ENCODE results near the gene NBDY.

The NBDY gene

DNA sequence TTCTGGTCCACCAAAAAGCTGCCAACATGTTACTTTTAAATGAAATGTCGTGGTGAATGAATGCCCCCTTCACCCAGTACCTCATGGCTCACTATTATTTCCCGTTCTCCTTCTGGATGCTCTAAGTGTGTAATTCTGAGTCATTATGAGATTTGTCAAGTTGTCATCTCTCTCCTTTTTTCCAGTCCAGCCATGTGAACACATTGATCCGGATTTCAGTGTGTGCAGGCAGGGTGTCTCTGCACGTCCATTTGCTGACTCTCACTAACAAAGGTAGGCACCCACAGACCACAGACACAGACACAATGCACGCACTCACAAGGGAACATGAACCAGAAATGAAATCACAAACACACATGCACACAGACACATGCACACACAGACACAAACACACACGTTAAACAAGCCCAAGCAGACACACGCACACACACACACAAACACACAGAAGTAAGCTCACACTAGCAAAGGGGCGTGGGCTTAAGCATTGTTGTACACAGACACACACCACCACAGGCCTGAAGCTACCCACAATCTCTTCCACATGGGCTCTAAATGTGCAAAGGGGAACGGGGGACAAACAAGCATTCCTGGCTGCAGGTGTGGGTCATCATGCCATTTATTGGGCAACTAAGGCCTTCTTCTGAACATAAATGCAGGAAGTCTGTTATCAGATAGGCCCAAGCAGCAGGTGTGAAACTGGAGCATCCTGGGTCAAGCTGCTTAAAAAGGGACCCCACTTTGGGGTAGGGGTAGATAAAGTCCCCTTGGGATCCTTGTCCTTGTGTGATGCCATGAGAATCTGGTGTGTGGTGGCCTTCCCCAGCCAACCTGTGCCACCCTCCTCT lies 58.1 kb downstream of the NBDY start:
- DNase-seq, result no peak

- no peak for DNase-seq
Measured at GRCh38 chrX:56787734-56788152, 58.7 kb downstream of the NBDY start.

- no peak for DNase-seq
Measured at GRCh38 chrX:56788229-56788628, 59.2 kb downstream of the NBDY start.

DNA sequence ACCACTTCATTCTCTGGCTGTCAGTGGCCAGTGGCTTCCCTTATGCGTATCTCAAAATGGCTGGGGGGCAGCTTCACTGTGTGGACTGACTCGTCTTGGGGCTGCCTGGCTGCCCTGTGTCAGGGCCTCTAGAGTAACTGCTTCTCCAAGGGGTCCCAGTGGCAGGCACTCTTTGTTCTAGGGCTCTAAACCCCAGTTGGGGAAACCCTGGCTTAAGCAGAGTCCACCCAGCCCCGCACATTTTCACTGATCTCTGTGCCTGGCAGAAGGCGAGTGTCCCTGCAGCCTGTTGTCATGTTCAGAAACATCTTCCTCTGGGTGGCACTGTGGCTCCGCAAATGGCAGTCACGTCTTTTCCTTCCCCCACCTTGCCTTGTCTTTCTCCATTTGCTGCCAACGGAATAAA lies 59.7 kb downstream of the NBDY start:
- no peak for DNase-seq

GRCh38 chrX:56789518-56790070 lies 60.6 kb downstream of the NBDY start:
- no peak for DNase-seq

DNA sequence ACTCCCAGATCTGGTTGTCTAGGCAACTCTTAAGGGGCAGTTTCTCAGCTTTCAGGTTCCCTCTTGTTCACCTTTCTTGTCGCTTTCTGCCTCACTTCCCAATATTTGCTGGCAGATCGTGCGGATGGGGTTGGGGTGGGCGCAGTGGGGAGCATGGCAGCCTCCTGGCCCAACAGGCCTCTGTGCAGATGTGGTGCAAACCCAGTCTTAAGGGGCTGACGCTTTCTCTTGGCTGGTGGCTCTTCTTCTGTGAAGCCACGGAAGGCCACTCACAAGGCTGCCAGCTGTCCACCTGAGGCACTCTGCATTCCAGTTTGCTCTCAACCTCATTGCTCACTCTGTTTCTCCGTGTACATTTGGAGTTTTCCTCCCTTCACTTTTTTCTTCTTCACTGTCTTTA lies 61.7 kb downstream of the NBDY start:
- no peak for DNase-seq

- no peak for DNase-seq
Measured at GRCh38 chrX:56791456-56791855, 62.4 kb downstream of the NBDY start.

DNA sequence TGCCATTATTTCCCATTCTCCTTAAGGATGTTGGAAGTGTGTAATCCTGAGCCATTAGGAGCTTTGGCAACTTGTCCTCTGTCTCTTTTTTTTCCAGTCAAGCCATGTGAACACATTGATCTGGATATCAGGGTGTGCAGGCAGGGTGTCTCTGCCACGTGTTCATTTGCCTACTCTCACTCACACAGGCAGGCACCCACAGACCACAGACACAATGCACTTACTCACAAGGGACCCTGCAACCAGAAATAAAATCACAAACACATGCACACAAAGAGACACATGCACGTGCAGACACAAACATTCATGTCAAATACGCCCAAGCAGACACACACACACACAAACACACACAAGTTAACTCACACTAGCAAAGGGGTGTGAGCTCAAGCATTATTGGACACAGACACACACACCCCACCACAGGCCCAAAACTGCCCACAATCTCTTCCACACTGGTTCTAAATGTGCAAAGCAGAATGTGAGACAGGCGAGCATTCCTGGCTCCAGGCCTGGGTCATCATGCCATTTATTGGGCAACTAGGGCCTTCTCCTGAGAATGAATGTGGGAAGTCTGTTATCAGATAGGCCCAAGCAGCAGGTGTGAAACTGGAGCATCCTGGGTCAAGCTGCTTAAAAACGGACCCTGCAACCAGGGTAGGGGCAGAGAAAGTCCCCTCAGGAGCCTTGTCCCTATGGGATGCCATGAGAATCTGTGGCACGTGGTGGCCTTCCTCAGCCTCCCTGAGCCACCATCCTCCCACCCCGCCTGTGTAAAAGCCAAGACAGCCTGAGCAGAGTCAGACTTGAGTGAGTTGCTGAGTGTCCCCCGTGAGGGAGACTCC lies 63.4 kb downstream of the NBDY start:
- DNase-seq, result no peak

DNA sequence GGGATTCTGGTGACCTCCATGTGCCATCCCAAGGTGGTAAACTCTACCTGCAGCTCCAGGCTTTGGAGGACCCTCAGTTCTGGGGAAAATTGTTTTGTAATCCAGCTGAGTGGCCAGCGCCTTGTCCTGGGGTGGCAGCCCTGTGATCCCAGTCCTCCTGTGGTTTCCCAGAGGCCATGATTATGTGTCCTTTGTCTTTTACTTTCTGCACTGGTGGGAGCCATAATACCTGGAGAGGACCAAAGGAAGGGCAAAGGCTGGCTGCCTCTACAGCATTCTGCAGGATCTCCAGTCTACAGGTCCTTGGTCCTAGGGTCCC lies 64.0 kb downstream of the NBDY start:
- DNase-seq, result no peak

DNA sequence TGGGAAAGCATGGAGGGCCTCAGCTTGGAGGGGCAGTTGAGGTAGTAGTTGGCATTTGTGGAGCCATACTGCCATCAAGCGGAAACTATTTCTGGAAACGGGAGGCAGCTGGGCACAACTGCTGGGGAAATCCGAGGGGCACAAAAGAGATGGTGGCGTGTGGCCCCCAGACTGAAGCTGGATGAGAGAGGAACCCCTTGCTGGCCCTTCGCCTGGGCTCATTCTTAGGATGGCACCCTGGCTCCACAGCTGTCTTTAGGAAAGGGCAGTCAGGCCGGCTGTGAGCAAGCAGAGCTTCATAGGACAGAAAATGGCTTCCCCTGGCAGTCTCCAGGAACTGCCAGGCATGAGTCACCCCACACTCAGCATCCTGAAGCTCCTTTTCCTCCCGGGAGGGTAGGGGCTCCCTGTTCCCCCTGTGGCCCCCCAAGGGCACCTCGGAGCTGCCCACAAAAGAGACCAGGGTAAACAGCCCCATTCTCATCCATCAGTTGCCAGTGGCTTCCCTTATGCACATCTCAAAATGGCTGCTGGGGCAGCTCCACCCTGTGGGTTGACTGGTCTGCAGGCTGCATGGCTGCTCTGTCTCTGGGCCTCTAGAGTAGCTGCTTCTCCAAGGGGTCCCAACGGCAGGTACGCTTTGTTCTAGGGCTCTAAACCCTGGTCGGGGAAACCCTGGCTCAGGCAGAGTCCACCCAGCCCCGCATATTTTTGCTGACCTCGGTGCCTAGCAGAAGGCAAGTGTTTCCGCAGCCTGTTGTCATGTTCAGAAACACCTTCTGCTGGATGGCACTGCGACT lies 64.7 kb downstream of the NBDY start:
- DNase-seq, result no peak

- DNase-seq, result no peak
Measured at GRCh38 chrX:56794404-56795230, 65.6 kb downstream of the NBDY start.

DNA sequence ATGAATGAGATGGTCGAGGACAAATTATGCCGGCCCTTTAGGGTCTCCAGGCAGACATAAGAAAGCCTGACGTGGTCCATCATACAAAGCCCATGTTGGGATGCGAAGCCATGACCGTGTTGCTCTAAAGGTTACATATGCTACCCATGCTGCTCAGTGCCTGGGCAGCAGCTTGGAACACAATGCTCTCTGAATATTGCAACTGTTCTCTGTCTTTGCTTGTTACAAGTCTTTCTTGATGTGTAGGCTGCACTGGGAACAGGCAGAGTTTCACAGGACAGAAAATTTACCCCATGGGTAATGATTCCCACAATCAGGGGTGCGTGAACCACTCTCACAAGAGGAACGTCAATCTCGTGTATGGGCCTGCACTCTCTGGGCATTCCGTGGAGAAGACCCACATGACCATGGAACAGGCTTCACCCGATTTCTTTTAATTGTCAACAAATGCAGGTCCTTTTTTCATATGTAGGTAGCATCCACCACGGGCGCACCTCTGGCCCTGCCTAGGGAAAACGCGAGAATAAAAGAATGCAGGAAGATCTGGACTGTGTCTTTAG lies 66.3 kb downstream of the NBDY start:
- no peak for DNase-seq

- DNase-seq, result no peak
Measured at GRCh38 chrX:56796641-56797395, 67.8 kb downstream of the NBDY start.

- DNase-seq, result no peak
Measured at GRCh38 chrX:56797574-56798338, 68.7 kb downstream of the NBDY start.

DNA sequence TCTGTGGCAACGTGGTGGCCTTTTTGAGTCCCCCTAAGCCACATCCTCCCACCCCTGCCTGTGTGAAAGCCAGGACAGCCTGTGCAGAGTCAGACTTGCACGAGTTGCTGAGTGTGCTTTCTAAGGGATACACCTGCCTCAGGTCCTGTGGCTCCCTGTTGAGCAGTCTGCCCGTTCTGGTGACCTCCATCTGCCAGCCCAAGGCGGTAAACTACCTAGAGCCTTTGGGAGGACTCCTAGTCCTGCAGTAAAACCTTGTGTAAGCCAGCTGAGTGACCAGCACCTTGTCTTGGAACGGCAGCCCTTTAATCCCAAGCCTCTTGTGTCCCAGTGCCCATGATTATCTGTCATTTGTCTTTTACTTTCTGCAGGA lies 69.3 kb downstream of the NBDY start:
- DNase-seq, result no peak

- no peak for DNase-seq
Measured at GRCh38 chrX:56798866-56799758, 70.1 kb downstream of the NBDY start.

- DNase-seq, result no peak
Measured at GRCh38 chrX:56800307-56800706, 71.3 kb downstream of the NBDY start.

DNA sequence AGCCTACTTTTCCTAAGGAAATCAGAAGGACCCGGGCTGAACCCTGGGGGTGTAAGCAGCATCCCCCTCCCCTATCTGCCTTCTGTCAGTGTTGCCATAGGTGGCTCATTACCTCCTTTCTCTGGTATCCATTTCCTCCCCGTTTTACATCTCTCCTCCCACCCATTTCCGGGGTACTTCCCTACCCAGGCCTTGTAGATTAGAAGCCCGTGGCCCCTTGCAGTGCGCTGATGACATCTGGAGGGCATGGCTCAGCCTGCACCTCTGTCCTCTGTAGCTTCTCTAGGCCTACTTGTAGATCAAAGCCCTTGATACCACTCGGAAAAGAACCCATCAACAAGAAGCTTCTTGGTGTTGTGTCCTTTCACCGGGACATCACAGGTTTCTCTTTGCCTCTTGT lies 71.8 kb downstream of the NBDY start:
- DNase-seq, result no peak

DNA sequence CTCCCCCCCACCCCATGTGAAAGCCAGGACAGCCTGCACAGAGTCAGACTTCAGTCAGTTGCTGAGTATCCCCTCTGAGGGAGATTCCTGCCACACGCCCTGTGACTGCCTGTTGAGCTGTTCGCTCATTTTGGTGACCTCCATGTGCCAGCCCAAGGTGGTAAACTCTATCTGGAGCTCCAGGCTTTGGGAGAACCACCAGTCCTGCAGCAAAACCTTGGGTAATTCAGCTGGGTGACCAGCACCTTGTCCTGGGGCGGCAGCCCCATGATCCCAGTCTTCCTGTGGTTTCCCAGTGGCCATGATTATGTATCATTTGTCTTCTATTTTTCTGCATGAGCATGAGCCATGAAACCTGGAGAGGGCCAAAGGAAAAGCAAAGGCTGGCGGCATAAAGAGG lies 73.4 kb downstream of the NBDY start:
- DNase-seq, result no peak

Measured in NCI-H526 treated with DMSO at 0.1 percent for 48 hours (cell line).